Hepatocyte (in vitro differentiated cells): Measurements from ENCODE around the gene HYAL3. TPM values are rescaled to one million over a fixed set of nuclear protein-coding genes. Genes with fewer than 3 reads are reported as not detected.

Experiments
- DNase-seq: peaks from one replicate; pipeline ENCODE4 v3.0.0-alpha.2; 2016; ENCODE audit warnings: low spot score
- H2AFZ ChIP-seq: fragments of 200-600 bp; sonication (generic); 2 replicates; pipeline ENCODE4 v1.6.0; 2016; ENCODE audit warnings: antibody characterized with exemption, mild to moderate bottlenecking
- H3K27ac ChIP-seq: fragments of 200-600 bp; sonication (generic); 2 replicates; pipeline ENCODE4 v1.5.1; 2016; ENCODE audit warnings: mild to moderate bottlenecking
- H3K27me3 ChIP-seq: fragments of 200-600 bp; sonication (generic); 2 replicates; pipeline ENCODE4 v1.6.1; 2016
- H3K36me3 ChIP-seq: fragments of 200-600 bp; sonication (generic); replicated peaks from 2 replicates; pipeline ENCODE4 v1.5.1; 2016; ENCODE audit warnings: low read depth; ENCODE audit not compliant: insufficient read depth
- H3K4me1 ChIP-seq: fragments of 200-600 bp; sonication (generic); 2 replicates; pipeline ENCODE4 v1.5.1; 2016; ENCODE audit warnings: mild to moderate bottlenecking, moderate library complexity; ENCODE audit not compliant: insufficient read depth
- H3K4me2 ChIP-seq: fragments of 200-600 bp; sonication (generic); 2 replicates; pipeline ENCODE4 v1.6.0; 2016
- H3K4me3 ChIP-seq: fragments of 200-600 bp; sonication (generic); 2 replicates; pipeline ENCODE4 v1.5.1; 2016; ENCODE audit warnings: mild to moderate bottlenecking
- H3K79me2 ChIP-seq: fragments of 200-600 bp; sonication (generic); 2 replicates; pipeline ENCODE4 v1.6.0; 2017; ENCODE audit warnings: mild to moderate bottlenecking
- H3K9me2 ChIP-seq: fragments of 200-600 bp; sonication (generic); replicated peaks from 2 replicates; pipeline ENCODE4 v1.6.0; 2017; ENCODE audit warnings: mild to moderate bottlenecking; ENCODE audit not compliant: insufficient read depth
- H3K9me3 ChIP-seq: fragments of 200-600 bp; sonication (generic); 2 replicates; pipeline ENCODE4 v1.5.1; 2016; ENCODE audit warnings: low read depth, mild to moderate bottlenecking
- H4K20me1 ChIP-seq: fragments of 200-600 bp; sonication (generic); 2 replicates; pipeline ENCODE4 v1.6.0; 2016; ENCODE audit warnings: mild to moderate bottlenecking; ENCODE audit not compliant: insufficient read depth, poor library complexity, severe bottlenecking
- CTCF ChIP-seq: fragments of 200-600 bp; sonication (generic); IDR thresholded peaks from 2 replicates; pipeline ENCODE4 v1.5.1; 2016; ENCODE audit warnings: antibody characterized with exemption, mild to moderate bottlenecking; ENCODE audit not compliant: poor library complexity
- EZH2 ChIP-seq: fragments of 200-600 bp; sonication (generic); IDR thresholded peaks from 2 replicates; pipeline ENCODE4 v1.6.1; 2016; ENCODE audit warnings: antibody characterized with exemption, mild to moderate bottlenecking, borderline replicate concordance
- EZH2phosphoT487 ChIP-seq: fragments of 200-600 bp; sonication (generic); IDR thresholded peaks from one replicate; pipeline ENCODE4 v1.6.1; 2018; ENCODE audit warnings: antibody characterized with exemption, mild to moderate bottlenecking, low read depth, moderate library complexity; ENCODE audit not compliant: unreplicated experiment, severe bottlenecking
- WGBS: methylation state at CpG from one replicate; pipeline ENCODE4 v1.1.6; 2016; ENCODE audit warnings: low lambda C conversion rate; ENCODE audit errors: missing lambda C conversion rate; 5-methylcytosine and 5-hydroxymethylcytosine counted together
- polyA plus RNA-seq: library from polyadenylated mRNA; unstranded; fragments of >200 nt; fragmentation: Nextera tagmentation; extraction: Ambion mirVana; gene quantifications from 2 replicates; pipeline ENCODE4 v1.2.1, GENCODE V29; 2016
- total RNA-seq: library from RNA; depleted of rRNA; stranded (reverse); fragments of >200 nt; gene quantifications from 2 replicates; pipeline ENCODE4 v1.2.3, GENCODE V29; 2014

HYAL3 gene
- total and polyA plus RNA-seq, 2 experiments from 2014 or later, result 3.7 to 7.0 TPM

- Histone ChIP-seq H3K4me3 (no peak overlapping the region), H3K9me3 (no peaks in the 10 kb centered on the region), H3K36me3 (no peaks in the 10 kb centered on the region), H3K4me1 (peaks cover 78% of the 10 kb centered on the region), H4K20me1 (no peaks in the 10 kb centered on the region), H3K27me3 (peaks cover 2% of the 10 kb centered on the region), H3K27ac (peak overlapping the region; percentile 91), H3K4me2 (peak overlapping the region; percentile 89), H2AFZ (no peak overlapping the region), H3K79me2 (peaks cover 21% of the 10 kb centered on the region), H3K9me2 (no peaks in the 10 kb centered on the region)
- no peak for DNase-seq
- WGBS, result 52% methylated on average over 4 of the region's 4 CpGs
- TF ChIP-seq EZH2phosphoT487 (no peak), CTCF (no peak), EZH2 (no peak)
Measured at GRCh38 chr3:50269460-50269859, 29.7 kb downstream of the HYAL3 start.

GRCh38 chr3:50268703-50269451, 30.3 kb downstream of the HYAL3 start, which contains the start of gene SEMA3B:
TSS of gene SEMA3B (plus strand) at chr3:50269147. CDS start at chr3:50269241, 94 bp downstream.
- no peaks in the 10 kb centered on the region for H3K9me3 ChIP-seq
- no peaks in the 10 kb centered on the region for H3K36me3 ChIP-seq
- H3K4me1 ChIP-seq, result peaks cover 83% of the 10 kb centered on the region
- no peaks in the 10 kb centered on the region for H3K9me2 ChIP-seq
- peak within 1 kb of the TSS; percentile 91 for H3K27ac ChIP-seq
- no peak within 1 kb of the TSS for H3K4me3 ChIP-seq
- H3K4me2 ChIP-seq, result peak within 1 kb of the TSS; percentile 89
- H3K27me3 ChIP-seq, result no peaks in the 10 kb centered on the region
- H4K20me1 ChIP-seq, result no peaks in the 10 kb centered on the region
- 30% methylated on average over 16 of the region's 21 CpGs for WGBS
- TF ChIP-seq CTCF (no peak), EZH2phosphoT487 (no peak), EZH2 (no peak)
- no peak within 1 kb of the TSS for H2AFZ ChIP-seq
- peak; percentile 86 for DNase-seq
- peaks cover 21% of the 10 kb centered on the region for H3K79me2 ChIP-seq

- H3K9me3 ChIP-seq, result no peaks in the 10 kb centered on the region
- H3K4me2 ChIP-seq, result peak overlapping the region; percentile 89
- WGBS, result 77% methylated on average over 3 of the region's 3 CpGs
- H3K4me3 ChIP-seq, result no peak overlapping the region
- peaks cover 21% of the 10 kb centered on the region for H3K79me2 ChIP-seq
- no peaks in the 10 kb centered on the region for H3K27me3 ChIP-seq
- H3K4me1 ChIP-seq, result peaks cover 89% of the 10 kb centered on the region
- H2AFZ ChIP-seq, result no peak overlapping the region
- no peaks in the 10 kb centered on the region for H3K36me3 ChIP-seq
- H3K27ac ChIP-seq, result peak overlapping the region; percentile 91
- no peak for DNase-seq
- TF ChIP-seq EZH2phosphoT487 (no peak), EZH2 (no peak)
- H4K20me1 ChIP-seq, result no peaks in the 10 kb centered on the region
- H3K9me2 ChIP-seq, result no peaks in the 10 kb centered on the region
Measured at GRCh38 chr3:50268276-50268675, 30.9 kb downstream of the HYAL3 start.

GRCh38 chr3:50267280-50267913, 31.8 kb downstream of the HYAL3 start:
- Histone ChIP-seq H3K4me1 (peaks cover 85% of the 10 kb centered on the region), H3K9me2 (no peaks in the 10 kb centered on the region), H3K4me3 (no peak overlapping the region), H3K36me3 (no peaks in the 10 kb centered on the region), H3K9me3 (no peaks in the 10 kb centered on the region), H3K27ac (peak overlapping the region; percentile 91), H3K4me2 (peak overlapping the region; percentile 89), H3K79me2 (peaks cover 21% of the 10 kb centered on the region), H4K20me1 (no peaks in the 10 kb centered on the region), H2AFZ (no peak overlapping the region), H3K27me3 (no peaks in the 10 kb centered on the region)
- WGBS, result 12% methylated on average over 21 of the region's 22 CpGs
- TF ChIP-seq EZH2, result no peak
- TF ChIP-seq CTCF, result no peak
- no peak for TF ChIP-seq EZH2phosphoT487
- DNase-seq, result peak; percentile 83
